Hepatic stellate cell (primary cell): Measurements from ENCODE around the gene CCDC187.
A peak's percentile ranks its signal among the peaks of the same experiment; 100 is the strongest.
"Not testable (repeated sequence)": the region's sequence is repeated elsewhere in the genome, so short reads cannot be mapped to it uniquely, and the experiment has no call there.

Source experiments
- DNase-seq: peaks from one replicate; pipeline ENCODE4 v3.0.0; 2011; ENCODE audit warnings: low spot score

The CCDC187 gene

DNA sequence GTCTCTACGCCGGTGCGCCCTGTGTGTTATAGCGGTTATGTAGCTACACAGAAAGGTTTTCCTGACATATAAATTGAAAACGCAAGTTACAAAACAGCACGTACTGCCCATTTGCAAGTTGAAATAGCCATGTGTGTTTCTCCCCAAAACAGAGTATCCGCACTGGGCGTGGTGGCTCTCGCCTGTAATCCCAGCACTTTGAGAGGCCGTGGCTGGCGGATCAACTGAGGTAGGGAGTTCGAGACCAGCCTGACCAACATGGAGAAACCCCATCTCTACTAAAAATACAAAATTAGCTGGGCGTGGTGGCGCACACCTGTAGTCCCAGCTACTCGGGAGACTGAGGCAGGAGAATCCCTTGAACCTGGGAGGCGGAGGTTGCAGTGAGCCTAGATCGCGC, 37.3 kb downstream of the CCDC187 start:
- not testable (repeated sequence) for DNase-seq

DNA sequence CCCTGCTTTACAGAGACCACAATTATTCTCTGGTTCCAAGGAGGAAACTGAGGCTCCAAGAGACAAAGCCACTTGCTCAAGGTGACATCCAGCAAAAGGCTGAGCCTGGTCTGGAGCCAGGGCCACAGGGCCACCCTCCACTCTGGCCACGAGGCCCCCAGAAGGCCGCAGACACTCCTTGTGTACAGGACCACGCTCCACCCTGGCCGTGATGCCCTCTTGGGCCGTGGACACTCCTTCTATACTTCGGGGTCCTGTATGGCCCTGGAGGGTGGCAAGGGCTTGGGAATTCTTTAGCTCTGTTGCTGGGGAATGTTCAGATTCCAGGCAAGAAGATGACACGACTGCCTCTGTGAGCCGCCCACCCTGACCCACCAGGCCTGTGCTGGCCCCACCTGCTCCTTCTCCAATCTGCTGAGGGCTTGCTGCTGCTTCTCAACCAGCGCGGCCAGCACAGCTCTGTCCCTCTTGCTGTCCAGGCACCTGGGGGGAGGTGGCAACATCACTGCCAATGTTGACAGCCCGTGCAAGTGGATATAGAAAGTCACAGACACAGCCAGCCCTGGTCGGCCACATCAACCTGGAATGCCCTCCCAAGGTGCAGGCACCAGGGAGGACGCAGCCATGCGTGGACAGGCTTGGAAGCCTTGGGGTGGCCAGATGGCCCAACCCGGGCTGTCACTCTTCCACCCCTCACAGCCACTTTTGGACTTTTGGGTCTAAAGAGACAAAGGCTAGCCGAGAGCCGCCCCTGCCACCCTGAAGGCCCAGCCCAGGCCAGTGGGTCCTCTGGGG, 38.1 kb downstream of the CCDC187 start:
- DNase-seq, result no peak

DNA sequence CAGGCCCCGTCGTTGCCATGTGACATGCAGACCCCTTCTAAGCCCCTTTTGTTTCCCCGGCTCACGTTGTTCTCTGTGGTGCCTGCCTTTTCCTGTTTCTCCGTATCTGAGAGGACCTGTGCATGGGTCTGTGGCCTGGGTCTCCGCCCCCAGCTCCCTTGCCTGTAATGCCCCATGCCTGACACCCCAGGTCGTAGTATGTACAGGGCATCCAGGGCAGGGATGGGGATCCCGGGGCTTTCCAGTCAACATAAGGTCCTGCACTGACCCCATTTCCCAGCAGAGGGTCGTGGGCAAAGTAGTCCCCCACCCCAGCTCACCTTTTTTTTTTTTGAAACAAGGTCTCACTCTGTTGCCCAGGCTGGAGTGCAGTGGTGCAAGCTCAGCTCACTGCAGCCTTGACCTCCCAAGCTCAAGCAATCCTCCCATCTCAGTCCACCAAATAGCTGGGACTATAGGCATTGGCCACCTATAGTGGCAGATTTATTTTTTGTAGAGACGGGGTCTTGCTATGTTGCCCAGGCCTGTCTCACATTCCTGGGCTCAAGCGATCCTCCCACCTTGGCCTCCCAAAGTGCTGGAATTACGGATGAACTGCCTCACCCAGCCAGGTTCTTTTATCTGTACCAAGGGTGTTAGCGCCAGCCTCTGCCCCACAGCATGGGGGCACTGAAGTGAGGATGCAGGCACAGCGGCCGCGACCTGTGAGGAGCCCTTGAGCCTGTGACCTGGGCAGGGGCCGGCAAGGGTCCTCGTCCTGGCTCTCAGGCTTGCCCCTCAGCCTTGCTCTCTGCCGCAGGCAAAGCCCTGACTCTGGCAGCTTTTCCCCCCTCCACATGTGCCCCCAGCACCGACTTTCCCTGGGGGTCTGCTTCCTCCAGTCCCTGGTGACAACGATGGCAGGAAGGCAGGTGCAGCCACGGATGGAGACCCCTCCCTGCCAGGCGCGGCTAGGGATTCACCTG, 39.2 kb downstream of the CCDC187 start:
- no peak for DNase-seq

DNA sequence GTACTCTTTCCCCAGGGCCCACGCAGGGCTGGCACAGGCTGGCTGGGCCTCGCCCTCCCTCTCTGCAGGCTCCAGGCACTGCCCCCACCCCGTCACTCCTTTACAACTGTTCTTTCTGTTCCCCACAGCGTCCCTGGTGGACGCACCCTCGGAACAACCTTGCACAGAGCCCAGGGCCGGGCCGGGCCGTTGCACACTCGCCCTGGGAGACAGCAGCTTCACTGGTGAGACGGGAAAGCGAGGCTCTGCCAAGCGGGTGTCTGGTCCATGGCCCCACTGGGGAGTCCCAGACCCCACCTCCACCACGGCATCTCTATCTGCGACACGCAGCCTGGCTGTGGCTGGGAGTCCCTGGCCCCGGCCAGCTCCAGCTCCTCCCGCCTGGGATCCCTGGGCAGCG, 39.9 kb downstream of the CCDC187 start:
- DNase-seq, result no peak

DNA sequence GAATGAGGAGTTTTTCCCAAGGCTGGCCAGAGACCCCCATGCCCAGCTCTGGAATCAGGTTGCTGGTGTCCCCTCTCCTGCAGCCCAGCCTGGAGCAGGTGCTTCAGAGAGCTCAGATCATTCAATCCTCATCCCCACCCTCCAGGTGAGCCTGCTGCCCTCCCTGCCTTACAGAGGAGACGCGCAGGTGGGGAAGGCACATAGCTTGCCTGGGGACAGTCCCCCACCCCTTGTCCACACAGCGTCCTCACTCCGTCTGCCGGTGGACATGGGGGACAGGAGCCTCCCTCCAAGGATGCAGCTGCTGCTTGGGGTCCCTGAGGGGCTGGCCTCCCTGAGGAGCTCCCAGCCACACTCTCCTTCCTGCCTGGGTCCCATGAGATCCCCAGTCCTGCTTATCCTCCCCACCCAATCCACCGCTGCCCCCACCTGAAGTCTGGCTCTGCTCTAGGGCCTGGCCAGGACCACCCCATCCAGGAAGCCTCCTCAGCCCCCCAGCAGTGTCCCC, 41.2 kb downstream of the CCDC187 start:
- no peak for DNase-seq

DNA sequence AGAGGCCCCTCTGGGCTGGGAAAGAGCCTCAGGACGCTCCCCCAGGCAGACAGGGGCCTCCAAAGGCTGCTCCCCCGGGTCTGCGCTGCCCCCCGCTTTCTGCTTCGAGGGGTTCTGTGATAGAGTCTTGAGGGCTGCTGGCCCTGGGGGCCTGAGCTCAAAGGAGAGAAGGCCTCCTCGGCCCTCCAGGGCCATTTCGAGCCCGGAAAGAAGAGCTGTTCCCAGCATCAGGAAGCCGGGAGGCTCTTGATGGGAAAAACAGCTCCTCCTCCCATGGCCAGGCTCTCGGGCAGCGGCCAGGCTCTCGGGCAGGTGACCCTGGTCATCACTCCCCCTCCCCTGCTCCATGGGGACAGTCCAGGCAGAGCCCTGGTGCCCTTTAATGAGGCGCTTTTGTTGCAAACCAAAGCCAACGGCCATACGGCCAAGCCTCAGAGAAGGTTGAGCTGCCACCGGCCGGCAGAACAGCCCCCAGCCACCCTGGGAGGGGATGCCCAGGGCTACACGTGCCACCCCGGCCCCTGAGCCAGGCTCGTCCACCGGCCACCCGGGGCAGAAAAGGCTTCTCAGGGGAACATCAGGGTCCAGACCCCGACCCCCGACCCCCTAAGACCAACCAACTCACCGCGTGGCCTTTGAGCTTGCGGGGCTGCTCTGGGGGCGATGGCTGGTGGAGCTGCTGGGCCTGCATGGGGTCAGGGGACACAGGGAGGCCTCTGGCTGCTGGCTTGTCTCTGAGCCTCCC, 42.0 kb downstream of the CCDC187 start:
- DNase-seq, result no peak

DNA sequence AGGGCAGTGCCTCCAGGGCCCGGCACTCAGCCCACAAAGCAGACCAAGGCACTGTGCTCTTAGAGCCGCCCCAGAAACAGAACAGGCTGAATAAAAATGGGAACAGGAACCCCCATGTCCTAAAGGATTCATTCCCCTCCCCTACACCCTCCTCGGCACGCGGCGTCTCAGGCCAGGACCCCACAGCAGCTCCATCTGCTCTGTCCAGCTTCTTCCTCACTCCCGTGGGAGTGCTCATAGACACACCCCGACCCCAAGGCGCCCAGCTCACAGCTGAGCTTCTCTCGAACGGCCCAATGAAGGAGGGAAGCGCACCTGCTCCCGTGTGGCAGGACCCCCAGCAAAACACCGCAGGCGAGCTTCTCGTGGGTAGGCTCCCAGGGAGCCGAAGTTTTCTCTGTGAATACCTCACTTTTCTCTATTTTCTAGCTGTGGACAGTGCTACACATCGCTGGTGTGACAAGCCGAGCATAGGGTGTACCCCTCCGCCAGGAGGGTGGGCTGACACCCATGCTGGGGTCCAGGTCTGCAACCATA, 42.9 kb downstream of the CCDC187 start:
- no peak for DNase-seq

DNA sequence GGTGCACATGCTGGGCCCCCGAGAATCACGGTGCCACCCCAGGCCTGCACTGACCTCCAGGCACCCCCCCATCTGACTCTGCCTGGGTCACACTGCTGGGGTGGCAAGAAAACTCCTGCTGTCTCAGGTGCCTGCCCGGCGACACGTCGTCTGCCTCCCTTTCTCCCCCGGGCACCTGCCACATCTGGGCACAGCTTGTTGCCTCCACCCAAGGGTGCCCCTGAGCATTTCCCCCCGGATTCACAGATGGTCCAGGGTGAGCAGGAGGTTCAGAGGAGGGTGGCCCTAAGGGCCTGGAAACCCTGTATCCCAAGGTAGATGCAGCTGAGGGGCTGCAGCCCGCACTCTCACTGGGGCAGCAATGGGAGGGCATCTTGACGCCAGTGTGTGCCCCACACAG, 43.4 kb downstream of the CCDC187 start:
- DNase-seq, result no peak

DNA sequence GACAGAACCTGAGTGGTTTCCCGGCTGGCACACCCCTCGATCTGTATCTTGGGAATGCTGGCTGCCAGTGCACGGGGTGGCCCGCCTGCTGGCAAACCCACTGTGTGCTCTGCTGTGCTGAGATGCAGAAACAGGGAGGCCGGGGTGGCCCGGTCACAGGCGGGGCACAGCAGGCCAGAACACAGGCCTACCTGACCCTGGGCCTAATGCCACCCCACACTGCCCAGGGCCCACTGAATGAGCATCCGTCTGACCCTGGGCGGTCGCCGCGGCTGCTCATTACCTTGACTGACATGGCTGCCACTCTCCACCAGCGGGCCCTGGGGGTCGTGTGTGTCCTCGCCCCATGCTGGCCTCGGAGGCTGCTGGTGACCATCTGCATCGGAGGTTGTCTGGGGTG, 44.1 kb downstream of the CCDC187 start:
- no peak for DNase-seq

DNA sequence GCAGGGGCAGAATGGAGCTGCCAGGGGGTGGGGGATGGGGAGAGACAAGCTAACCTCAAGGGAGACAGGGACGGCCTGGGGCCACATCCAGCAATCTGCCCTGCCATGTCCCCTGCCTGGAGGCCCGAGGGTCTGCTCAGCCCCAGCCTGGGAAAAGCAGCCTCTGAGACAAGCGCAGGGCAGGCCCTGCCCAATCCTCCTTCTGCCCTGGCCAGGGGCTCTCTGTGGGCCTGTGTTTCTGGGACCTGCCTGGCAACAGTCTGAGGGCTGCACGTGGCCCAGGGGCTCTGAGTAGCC, 44.4 kb downstream of the CCDC187 start:
- no peak for DNase-seq

DNA sequence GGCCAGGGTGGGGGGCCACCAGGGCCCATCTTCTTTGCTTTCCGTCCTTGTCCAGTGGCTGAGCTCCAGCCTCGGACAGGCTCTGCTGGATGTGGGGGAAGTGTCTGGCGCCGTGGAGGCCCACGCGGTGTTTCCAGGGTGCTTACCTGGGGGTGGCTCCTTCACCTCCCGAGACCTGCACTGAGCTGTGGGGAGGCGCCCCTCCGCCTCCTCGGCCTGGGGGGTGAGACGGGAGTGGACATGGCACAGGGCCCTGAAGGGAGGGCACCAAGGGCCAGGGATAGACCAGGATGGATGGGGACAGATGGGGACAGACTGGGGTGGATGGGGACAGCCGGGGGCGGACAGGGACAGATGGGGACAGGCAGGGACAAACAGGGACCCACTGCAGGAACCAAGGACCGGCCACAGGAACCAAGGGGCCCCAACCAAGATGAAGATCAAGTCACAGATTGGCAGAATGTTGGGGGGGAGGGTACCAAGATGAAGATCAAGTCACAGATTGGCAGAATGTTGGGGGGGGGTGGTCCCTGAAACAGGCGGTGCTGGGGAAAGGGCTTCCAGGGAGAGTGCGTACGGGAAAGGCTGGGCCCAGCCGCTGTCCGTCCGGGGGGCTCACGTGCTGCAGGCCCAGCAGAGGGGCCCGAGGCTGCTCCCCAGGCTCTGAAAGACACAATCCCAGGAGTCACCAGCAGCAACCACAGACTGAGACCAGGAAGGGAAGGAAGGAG, 44.9 kb downstream of the CCDC187 start:
- no peak for DNase-seq

DNA sequence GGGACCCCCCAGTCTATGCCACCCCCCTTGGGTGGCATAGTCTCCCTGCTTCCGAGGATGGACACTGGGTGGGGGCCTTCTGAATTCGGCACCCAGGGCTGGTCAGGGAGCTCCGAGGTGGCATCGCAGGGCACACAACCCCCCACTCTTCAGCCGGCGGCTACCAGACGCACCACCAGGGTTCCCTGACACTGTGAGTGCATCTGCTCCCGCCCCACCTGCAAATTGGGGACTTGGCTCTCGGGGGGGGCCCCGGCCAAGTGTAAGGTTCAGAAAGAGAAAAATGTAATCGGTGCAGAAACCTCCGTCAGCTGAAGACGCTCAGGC, 45.6 kb downstream of the CCDC187 start:
- no peak for DNase-seq

DNA sequence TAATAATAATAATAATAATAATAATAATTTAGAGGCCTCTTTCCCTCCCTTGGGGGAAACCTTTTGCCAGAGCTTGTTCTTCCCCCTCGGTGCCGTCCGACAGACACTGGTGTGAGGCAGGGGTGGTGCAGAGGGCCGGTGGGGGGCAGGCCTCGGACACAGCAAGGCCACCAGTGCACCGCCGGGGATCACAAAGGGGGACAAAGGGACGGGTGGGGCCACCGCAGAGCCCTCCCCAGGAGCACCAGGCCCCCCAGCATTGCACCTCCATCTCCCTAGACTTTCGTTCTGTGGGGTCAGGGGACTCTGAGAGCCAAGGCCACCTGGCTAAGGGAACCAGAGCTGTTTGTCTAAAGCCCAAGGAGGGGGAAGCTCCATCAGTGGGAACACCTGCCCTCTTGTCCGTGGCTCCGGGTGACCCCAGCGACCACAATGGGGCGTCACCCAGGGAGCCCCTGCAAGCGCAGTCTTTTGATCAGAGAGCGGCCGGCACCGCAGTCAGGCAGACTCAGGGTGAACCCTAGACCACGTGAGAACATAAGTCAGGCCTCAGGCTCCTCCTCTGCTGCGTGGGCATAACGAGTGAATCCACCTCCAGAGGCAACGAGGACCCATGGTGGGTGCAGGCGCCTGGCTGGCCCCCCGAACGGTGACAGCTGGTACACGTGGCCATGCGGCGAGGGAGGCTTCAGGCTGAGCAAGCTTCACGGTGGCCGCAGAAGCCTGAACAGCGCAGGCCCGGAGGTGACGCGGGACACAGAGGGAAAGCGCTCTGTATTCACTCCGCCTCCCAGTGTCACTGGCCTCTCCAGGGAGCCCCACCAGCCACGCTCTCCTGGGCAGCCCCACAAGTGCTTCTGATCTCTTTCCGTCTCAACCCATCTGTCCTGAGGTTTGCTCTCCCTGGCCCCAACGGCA, 46.3 kb downstream of the CCDC187 start:
- no peak for DNase-seq

DNA sequence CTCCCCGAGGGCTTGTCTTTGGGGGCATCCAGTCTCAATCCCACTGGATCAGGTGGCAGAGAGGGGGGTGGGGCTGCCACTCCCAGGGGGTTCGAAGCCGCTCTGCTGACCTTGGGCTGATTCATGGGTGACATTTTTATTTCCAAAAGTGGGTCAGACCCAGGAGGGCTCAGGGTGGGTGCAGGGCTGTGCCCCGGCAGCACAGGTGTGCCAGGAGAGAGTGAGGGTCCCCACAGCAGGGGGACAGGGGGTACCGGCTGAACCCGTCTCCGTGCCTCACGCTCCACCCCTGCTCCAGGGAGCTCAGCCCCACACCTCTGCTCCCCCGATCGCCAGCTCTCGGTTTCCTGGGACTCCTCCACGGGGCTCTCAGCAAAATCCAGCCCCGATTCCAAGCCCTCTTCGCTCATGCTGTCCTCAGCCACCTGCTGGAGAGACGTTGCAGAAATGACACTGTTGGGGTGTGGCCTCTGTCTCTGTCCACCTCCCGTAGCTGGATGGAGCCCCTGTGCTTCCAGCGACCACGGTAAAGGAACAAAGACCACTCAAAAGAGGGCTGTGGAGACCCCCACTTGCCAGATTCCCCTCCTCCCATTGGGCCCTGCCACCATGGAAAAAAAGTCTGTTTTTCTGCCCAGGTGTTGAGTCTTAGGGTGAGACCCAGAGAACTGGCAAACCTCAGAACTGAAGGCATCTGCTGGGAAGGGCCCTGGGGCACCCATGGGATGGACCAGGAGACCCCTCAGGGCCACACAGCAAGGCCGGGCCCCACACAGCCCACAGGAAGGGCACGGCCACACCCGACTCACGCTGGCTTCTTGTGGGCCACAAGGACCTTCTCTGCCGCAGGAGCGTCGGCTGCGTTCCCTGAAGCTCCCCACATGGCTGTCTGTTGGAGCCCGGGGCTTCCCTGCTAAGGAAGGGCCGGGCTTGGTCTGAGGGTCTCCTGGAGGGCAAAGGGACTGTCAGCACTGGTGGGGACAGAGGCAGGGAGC, 47.7 kb downstream of the CCDC187 start:
- DNase-seq, result no peak

DNA sequence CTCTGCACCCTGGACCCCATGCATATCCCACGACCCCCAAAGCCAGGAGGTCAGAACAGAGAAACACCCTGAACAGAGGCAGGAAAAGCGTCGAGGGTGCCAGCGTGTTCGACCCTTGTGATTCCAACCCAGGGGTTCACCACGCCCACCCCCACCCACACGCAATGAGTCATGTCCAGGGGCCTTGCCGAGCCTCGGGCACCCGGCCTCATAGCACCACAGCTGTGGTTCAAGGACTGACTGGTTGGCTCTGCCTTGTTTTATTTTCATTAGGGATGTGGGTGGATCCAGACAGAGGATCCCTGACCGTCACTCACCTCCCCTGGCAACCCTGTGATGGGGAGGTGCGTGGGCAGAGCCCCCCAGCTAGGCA, 48.7 kb downstream of the CCDC187 start:
- peak; percentile 65 for DNase-seq

DNA sequence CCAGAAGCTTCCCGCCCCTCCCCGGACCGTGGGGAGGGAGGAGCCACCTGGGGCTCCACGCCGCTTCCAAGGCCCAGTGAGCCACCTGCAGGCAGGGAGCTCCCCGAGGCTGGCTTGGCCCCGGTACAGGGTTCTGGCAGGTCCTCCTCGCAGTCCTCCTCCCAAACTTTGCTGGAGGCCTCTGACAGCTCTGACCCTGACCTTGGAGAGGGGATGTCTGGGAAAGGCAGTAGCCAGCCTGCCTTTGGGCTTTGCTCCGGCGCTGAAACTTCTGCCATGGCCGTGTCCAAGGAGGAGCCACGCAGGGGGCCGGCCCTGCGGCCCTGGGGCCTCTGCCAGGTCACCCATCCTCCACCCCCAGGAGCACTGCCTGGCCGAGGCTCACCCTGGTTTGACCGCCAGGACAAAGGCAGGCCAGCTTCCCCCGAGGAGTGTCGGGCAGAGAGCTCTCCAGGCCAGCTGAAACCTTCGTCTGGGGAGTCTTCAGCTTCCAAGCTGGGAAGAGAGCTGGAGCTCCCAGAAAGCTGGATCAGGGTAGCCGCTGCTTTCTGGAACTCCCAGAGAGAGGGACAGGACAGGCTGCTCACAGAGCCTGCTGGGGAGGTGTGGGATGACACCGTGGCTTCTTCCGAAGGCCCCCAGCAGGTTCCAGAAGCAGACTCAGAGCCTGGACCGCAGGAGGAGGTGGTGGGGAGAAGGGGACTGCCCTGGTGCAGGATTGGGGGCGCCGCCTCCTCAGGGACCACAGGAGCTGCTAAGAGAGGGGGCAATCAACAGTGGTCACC, 49.3 kb downstream of the CCDC187 start:
- DNase-seq, result no peak

DNA sequence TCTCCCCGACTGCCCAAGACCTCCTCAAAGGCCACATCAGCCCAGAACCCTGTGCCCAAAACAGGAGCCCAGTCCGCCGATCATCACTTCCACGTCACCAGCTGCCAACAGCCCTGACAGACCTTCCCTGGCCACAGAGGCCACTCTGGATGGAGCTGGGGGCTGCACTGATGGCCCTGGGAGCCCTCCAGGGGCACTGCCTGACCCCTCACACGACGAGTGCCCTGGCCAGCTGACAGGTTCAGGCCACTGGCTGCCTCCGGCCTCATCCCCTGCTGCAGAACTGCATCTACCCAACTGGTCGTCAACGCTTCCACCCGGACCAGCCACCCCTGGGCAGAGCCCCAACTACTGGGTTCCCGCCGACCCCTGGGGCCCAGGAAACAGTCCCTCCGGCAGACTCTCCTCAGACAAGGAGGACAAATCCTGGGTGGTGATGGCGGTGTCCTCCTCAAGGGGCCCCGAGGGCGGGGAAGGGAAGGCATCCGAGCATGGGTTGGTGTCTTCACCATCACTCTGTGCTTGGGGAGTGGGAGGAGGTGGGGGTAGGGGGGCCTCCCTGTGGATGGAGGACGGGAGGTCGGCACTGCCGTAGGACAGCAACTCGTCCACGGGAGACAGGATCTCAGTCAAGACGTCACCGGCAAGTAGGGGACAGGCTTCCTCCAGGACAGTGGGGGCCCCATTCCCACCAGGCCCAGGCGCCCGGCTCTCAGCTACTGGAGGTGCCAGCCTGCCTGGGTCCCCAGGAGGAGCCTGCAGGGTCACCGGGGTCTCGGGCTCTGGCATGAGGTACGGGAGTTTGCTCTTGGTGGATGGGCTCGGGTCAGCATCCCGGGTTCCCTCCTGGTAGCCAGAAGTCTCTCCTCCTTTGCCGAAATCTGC, 50.4 kb downstream of the CCDC187 start:
- no peak for DNase-seq

DNA sequence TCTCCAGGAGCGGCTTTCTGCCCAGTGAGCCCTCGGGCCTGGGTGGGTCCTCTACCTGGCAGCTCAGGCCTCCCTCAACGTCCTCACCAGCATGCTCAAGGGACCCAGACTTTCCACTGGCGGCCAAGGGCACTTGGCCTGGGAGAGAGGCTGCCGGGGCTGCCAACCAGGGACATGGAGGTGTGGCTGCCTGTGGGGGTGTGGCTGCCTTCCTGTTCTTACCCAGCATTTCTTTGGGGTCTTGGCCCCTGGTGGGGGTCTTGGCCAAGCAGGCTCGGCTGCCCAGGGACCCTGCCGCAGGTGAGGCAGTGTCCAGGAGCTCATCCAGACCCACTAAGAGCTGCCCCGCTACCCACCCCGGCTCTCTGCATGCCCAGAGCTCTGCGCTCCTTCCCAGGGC, 51.0 kb downstream of the CCDC187 start:
- no peak for DNase-seq
